ENCODE data around the gene TACR1. TPM values are rescaled to one million over a fixed set of nuclear protein-coding genes. Genes with fewer than 3 reads are reported as not detected.
A peak's percentile ranks its signal among the peaks of the same experiment; 100 is the strongest.

TACR1 gene
- total RNA-seq, 4 donors from 2014 or later: 0.14 to 10.1 (median 0.18) TPM

- Histone ChIP-seq H3K4me1 (no peaks in the 10 kb centered on the region), H3K4me3 (no peak overlapping the region), H3K27ac (no peak overlapping the region), H3K9me3 (no peaks in the 10 kb centered on the region), H3K36me3 (no peaks in the 10 kb centered on the region), H3K27me3 (no peaks in the 10 kb centered on the region)
- intact Hi-C loops (cut with DNase I; ENCODE audit: low total_unique reads) (loop anchor here (2.0 kb wide), 1 partner anchor 43 kb away; no protein-coding TSS in a partner anchor), in situ Hi-C loops (cut with MboI; ENCODE audit: low pct_ligation_motif_present in 1 of 4, low pct_unique_long_range_greater_than_20kb in 1 of 4, low sequenced_read_pairs in 3 of 4) (loop anchor here in 1 of 4 donors (25.0 kb wide), 1 partner anchor 356 kb away; no protein-coding TSS in a partner anchor)
- 56 to 67% methylated on average over 8 to 10 of the region's 10 CpGs for WGBS, 2 donors (ENCODE audit: low coverage in 1 of 2)
- DNase-seq: no peak
- no peak for TF ChIP-seq EP300 (IDR thresholded peaks at IDR 0.05; ENCODE audit: low read depth)
- no peak for TF ChIP-seq CTCF (IDR thresholded peaks at IDR 0.05)
- no peak for TF ChIP-seq POLR2A (IDR thresholded peaks at IDR 0.05)
- TF ChIP-seq POLR2AphosphoS5 (IDR thresholded peaks at IDR 0.05): no peak
Observed at GRCh38 chr2:75055820-75056675, 143.3 kb downstream of the TACR1 start.

- Histone ChIP-seq H3K9me3 (no peaks in the 10 kb centered on the region), H3K4me1 (no peaks in the 10 kb centered on the region), H3K27me3 (no peaks in the 10 kb centered on the region), H3K27ac (no peak overlapping the region), H3K36me3 (no peaks in the 10 kb centered on the region), H3K4me3 (no peak overlapping the region)
- WGBS, 2 donors (ENCODE audit: low coverage in 1 of 2): 80% methylated on average over 4 of the region's 6 CpGs; no CpG with 5 or more reads in 1 of the 2 donors
- no peak for DNase-seq
- intact Hi-C loops (cut with DNase I; ENCODE audit: low total_unique reads): loop anchor here (2.0 kb wide), 1 partner anchor 44 kb away; no protein-coding TSS in a partner anchor
- in situ Hi-C loops (cut with MboI; ENCODE audit: low pct_ligation_motif_present in 1 of 4, low pct_unique_long_range_greater_than_20kb in 1 of 4, low sequenced_read_pairs in 3 of 4): loop anchor here in 1 of 4 donors (25.0 kb wide), 1 partner anchor 357 kb away; no protein-coding TSS in a partner anchor
- TF ChIP-seq EP300 (IDR thresholded peaks at IDR 0.05; ENCODE audit: low read depth) (no peak), CTCF (IDR thresholded peaks at IDR 0.05) (no peak), POLR2A (IDR thresholded peaks at IDR 0.05) (no peak), POLR2AphosphoS5 (IDR thresholded peaks at IDR 0.05) (no peak)
Observed at GRCh38 chr2:75055142-75055819, 144.0 kb downstream of the TACR1 start.

- no peak overlapping the region for H3K27ac ChIP-seq
- H3K27me3 ChIP-seq: no peaks in the 10 kb centered on the region
- H3K4me3 ChIP-seq: no peak overlapping the region
- H3K9me3 ChIP-seq: no peaks in the 10 kb centered on the region
- no peak for DNase-seq
- H3K4me1 ChIP-seq: no peaks in the 10 kb centered on the region
- in situ Hi-C loops (cut with MboI; ENCODE audit: low pct_ligation_motif_present in 1 of 4, low pct_unique_long_range_greater_than_20kb in 1 of 4, low sequenced_read_pairs in 3 of 4): loop anchor here in 1 of 4 donors (25.0 kb wide), 1 partner anchor 358 kb away; no protein-coding TSS in a partner anchor
- intact Hi-C loops (cut with DNase I; ENCODE audit: low total_unique reads): loop anchor here (2.0 kb wide), 1 partner anchor 45 kb away; no protein-coding TSS in a partner anchor
- no peaks in the 10 kb centered on the region for H3K36me3 ChIP-seq
- no peak for TF ChIP-seq POLR2A (IDR thresholded peaks at IDR 0.05)
- 76 to 88% methylated on average over 2 of the region's 2 CpGs for WGBS, 2 donors (ENCODE audit: low coverage in 1 of 2)
Observed at GRCh38 chr2:75054296-75054695, 145.0 kb downstream of the TACR1 start.

GRCh38 chr2:75053484-75054112 is 145.7 kb downstream of the TACR1 start:
- Histone ChIP-seq H3K27ac (no peak overlapping the region), H3K27me3 (no peaks in the 10 kb centered on the region), H3K4me3 (no peak overlapping the region), H3K36me3 (no peaks in the 10 kb centered on the region), H3K9me3 (no peaks in the 10 kb centered on the region), H3K4me1 (no peaks in the 10 kb centered on the region)
- intact Hi-C loops (cut with DNase I; ENCODE audit: low total_unique reads): loop anchor here (2.0 kb wide), 1 partner anchor 45 kb away; no protein-coding TSS in a partner anchor
- in situ Hi-C loops (cut with MboI; ENCODE audit: low pct_ligation_motif_present in 1 of 4, low pct_unique_long_range_greater_than_20kb in 1 of 4, low sequenced_read_pairs in 3 of 4): loop anchor here in 1 of 4 donors (25.0 kb wide), 1 partner anchor 359 kb away; no protein-coding TSS in a partner anchor
- TF ChIP-seq CTCF (IDR thresholded peaks at IDR 0.05): peak; percentile 36 to 60 (median 45)
- TF ChIP-seq POLR2A (IDR thresholded peaks at IDR 0.05): no peak
- peak; percentile 9 for DNase-seq
- 65 to 90% methylated on average over 1 to 7 of the region's 7 CpGs for WGBS, 2 donors (ENCODE audit: low coverage in 1 of 2)
